ENCODE measurements around the gene GPR156. TPM values are rescaled to one million over a fixed set of nuclear protein-coding genes. Genes with fewer than 3 reads are reported as not detected.

GPR156 gene
- total RNA-seq, 1 experiment from 2014 or later = 2.8 TPM

GRCh38 chr3:120285508-120285841, 453 bp upstream of the GPR156 start:
- no peak for DNase-seq
- 0 out of 2 replicates have a peak, but pooled peaks cover 5% of the 10 kb centered on the region for H3F3A ChIP-seq (ENCODE audit: insufficient read depth, low read depth)
- H2AFZ ChIP-seq = peak overlapping the region; percentile 89
- 0 out of 2 replicates have a peak, but pooled peaks cover 4% of the 10 kb centered on the region for H3K4me1 ChIP-seq (replicated peaks; ENCODE audit: insufficient read depth)
- H3K9me2 ChIP-seq (ENCODE audit: insufficient read depth) = no peaks in the 10 kb centered on the region
- no peaks in the 10 kb centered on the region for H3K79me2 ChIP-seq (ENCODE audit: low read depth)
- H3K27ac ChIP-seq = no peak overlapping the region
- no TSS peak for BruUV-seq (replicated peaks)
- ChIA-PET POLR2A (ENCODE audit: unreplicated experiment) (no interaction called here), CTCF (no interaction called here)
- intact Hi-C loops (cut with micrococcal nuclease; ENCODE audit: unreplicated experiment) = no loop called here
- peak overlapping the region; percentile 87 for H3K4me2 ChIP-seq
- no peaks in the 10 kb centered on the region for H4K20me1 ChIP-seq (ENCODE audit: insufficient read depth)
- no peaks in the 10 kb centered on the region for H3K9me3 ChIP-seq (ENCODE audit: insufficient read depth, low read depth)
- H3K36me3 ChIP-seq (ENCODE audit: low read depth) = no peaks in the 10 kb centered on the region
- peak overlapping the region; percentile 84 for H3K4me3 ChIP-seq
- TF ChIP-seq EZH2 (IDR thresholded peaks at IDR 0.05; ENCODE audit: low read depth) = no peak
- TF ChIP-seq, protein P1, sequence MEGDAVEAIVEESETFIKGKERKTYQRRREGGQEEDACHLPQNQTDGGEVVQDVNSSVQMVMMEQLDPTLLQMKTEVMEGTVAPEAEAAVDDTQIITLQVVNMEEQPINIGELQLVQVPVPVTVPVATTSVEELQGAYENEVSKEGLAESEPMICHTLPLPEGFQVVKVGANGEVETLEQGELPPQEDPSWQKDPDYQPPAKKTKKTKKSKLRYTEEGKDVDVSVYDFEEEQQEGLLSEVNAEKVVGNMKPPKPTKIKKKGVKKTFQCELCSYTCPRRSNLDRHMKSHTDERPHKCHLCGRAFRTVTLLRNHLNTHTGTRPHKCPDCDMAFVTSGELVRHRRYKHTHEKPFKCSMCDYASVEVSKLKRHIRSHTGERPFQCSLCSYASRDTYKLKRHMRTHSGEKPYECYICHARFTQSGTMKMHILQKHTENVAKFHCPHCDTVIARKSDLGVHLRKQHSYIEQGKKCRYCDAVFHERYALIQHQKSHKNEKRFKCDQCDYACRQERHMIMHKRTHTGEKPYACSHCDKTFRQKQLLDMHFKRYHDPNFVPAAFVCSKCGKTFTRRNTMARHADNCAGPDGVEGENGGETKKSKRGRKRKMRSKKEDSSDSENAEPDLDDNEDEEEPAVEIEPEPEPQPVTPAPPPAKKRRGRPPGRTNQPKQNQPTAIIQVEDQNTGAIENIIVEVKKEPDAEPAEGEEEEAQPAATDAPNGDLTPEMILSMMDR (conservative IDR thresholded peaks at IDR 0.05) = no peak
- H3K27me3 ChIP-seq (ENCODE audit: insufficient read depth, low read depth) = peaks cover 4% of the 10 kb centered on the region; the same call in 1 of the 2 replicates

GRCh38 chr3:120281261-120281660, 3.8 kb downstream of the GPR156 start:
- no peaks in the 10 kb centered on the region for H3K9me3 ChIP-seq (ENCODE audit: insufficient read depth, low read depth)
- 0 out of 2 replicates have a peak, but pooled peaks cover 5% of the 10 kb centered on the region for H3F3A ChIP-seq (ENCODE audit: insufficient read depth, low read depth)
- no peak overlapping the region for H2AFZ ChIP-seq
- H3K36me3 ChIP-seq (ENCODE audit: low read depth) = no peaks in the 10 kb centered on the region
- H3K27me3 ChIP-seq (ENCODE audit: insufficient read depth, low read depth) = peaks cover 4% of the 10 kb centered on the region; the same call in 1 of the 2 replicates
- BruUV-seq (replicated peaks) = no TSS peak
- no peak overlapping the region for H3K4me3 ChIP-seq
- POLR2A ChIA-PET (ENCODE audit: unreplicated experiment) = no interaction called here
- H4K20me1 ChIP-seq (ENCODE audit: insufficient read depth) = no peaks in the 10 kb centered on the region
- CTCF ChIA-PET = no interaction called here
- H3K79me2 ChIP-seq (ENCODE audit: low read depth) = no peaks in the 10 kb centered on the region
- no peak overlapping the region for H3K27ac ChIP-seq
- no peaks in the 10 kb centered on the region for H3K9me2 ChIP-seq (ENCODE audit: insufficient read depth)
- no peak overlapping the region for H3K4me2 ChIP-seq
- no peak for DNase-seq
- 0 out of 2 replicates have a peak, but pooled peaks cover 4% of the 10 kb centered on the region for H3K4me1 ChIP-seq (replicated peaks; ENCODE audit: insufficient read depth)
- intact Hi-C loops (cut with micrococcal nuclease; ENCODE audit: unreplicated experiment) = no loop called here
- TF ChIP-seq, protein P1 (conservative IDR thresholded peaks at IDR 0.05) = no peak
- TF ChIP-seq EZH2 (IDR thresholded peaks at IDR 0.05; ENCODE audit: low read depth) = no peak

GRCh38 chr3:120280566-120280965, 4.5 kb downstream of the GPR156 start:
- DNase-seq = no peak
- TF ChIP-seq, protein P1 (conservative IDR thresholded peaks at IDR 0.05) = no peak
- TF ChIP-seq EZH2 (IDR thresholded peaks at IDR 0.05; ENCODE audit: low read depth) = no peak
- H3K4me1 ChIP-seq (replicated peaks; ENCODE audit: insufficient read depth) = 0 out of 2 replicates have a peak, but pooled peaks cover 4% of the 10 kb centered on the region
- no peaks in the 10 kb centered on the region for H4K20me1 ChIP-seq (ENCODE audit: insufficient read depth)
- no peak overlapping the region for H3K4me2 ChIP-seq
- intact Hi-C loops (cut with micrococcal nuclease; ENCODE audit: unreplicated experiment) = no loop called here
- H3K9me3 ChIP-seq (ENCODE audit: insufficient read depth, low read depth) = no peaks in the 10 kb centered on the region
- H3K27me3 ChIP-seq (ENCODE audit: insufficient read depth, low read depth) = peaks cover 3% of the 10 kb centered on the region; the same call in 1 of the 2 replicates
- H3K27ac ChIP-seq = no peak overlapping the region
- POLR2A ChIA-PET (ENCODE audit: unreplicated experiment) = interaction anchor here (0.6 kb wide), 1 partner anchor 1041 kb away, joined by 3 read pairs; no protein-coding TSS in a partner anchor
- no peaks in the 10 kb centered on the region for H3K79me2 ChIP-seq (ENCODE audit: low read depth)
- CTCF ChIA-PET = no interaction called here
- H3F3A ChIP-seq (ENCODE audit: insufficient read depth, low read depth) = 0 out of 2 replicates have a peak, but pooled peaks cover 2% of the 10 kb centered on the region
- no peaks in the 10 kb centered on the region for H3K36me3 ChIP-seq (ENCODE audit: low read depth)
- BruUV-seq (replicated peaks) = no TSS peak
- no peaks in the 10 kb centered on the region for H3K9me2 ChIP-seq (ENCODE audit: insufficient read depth)
- no peak overlapping the region for H2AFZ ChIP-seq
- no peak overlapping the region for H3K4me3 ChIP-seq

Measured in PC-9 (cell line).